Stimulated activated CD4-positive, alpha-beta T cell treated with anti-CD3 and anti-CD28 coated beads, Interleukin-4, amount 100 ng/mL, for 4 hours (primary cell): Measurements from ENCODE around the gene EFNA5.
"Not testable (repeated sequence)": the region's sequence is repeated elsewhere in the genome, so short reads cannot be mapped to it uniquely, and the experiment has no call there.

ENCODE experiments used
- DNase-seq, 2 experiments: peaks; one replicate each; pipeline ENCODE4 v3.0.0-alpha.2; 2020

The EFNA5 gene

GRCh38 chr5:107474716-107475489, 195.8 kb downstream of the EFNA5 start:
- no peak for DNase-seq

GRCh38 chr5:107474361-107474715, 196.4 kb downstream of the EFNA5 start:
- DNase-seq: no peak

DNA sequence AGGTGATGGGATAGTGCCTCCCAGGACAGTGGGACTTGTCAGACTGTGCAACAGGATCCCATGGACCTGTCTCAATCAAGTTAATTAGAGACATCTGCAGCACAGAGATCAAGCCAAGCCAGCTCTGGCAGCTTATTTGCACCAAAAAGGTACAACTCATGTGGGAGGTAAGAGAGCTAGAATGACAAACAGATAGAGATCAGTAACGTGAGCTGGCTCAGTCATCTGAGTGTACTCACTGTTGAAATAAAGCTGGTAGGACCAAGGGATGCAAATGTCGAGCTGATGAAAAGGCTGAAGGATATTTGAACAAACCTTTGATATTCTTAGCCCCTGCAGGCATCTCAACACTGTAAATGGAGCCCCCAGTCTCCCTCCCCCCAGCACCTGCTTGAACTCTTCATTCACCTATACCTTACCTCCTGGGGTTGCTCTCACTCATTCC, 198.1 kb downstream of the EFNA5 start:
- no peak for DNase-seq

DNA sequence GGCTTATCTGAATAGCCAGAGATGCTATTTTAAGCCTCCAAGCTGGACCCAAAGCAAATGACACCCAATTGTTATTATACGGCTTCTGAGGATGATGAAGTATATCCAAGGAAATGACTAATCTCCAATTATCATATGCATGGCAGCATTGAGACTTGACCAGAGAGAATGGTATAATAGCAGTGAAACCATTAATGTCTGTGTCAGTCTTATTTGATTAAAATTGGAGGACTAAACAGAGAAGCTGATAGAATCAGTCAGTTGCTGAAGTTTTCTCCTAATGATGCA, 200.5 kb downstream of the EFNA5 start:
- no peak for DNase-seq

GRCh38 chr5:107469485-107470294, 201.0 kb downstream of the EFNA5 start:
- no peak for DNase-seq

DNA sequence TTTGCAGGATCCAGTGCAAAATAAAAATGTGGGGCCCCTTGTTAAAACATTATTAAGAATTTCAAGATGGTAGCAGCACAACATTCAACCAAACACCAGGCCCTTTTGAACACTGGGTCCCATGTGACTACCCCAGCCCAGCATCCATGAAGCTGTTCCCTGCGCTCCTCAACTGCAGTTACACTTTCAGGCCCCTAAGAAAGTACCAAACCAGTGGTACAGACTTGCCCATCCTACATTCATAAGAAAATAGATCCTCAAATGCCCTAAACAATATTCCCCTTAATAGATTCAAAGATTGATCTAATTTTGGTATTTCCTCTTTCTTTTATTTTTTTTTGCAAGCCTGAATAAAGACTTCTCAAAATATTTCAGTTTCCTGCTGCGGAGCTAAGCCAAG, 201.7 kb downstream of the EFNA5 start:
- DNase-seq: no peak

DNA sequence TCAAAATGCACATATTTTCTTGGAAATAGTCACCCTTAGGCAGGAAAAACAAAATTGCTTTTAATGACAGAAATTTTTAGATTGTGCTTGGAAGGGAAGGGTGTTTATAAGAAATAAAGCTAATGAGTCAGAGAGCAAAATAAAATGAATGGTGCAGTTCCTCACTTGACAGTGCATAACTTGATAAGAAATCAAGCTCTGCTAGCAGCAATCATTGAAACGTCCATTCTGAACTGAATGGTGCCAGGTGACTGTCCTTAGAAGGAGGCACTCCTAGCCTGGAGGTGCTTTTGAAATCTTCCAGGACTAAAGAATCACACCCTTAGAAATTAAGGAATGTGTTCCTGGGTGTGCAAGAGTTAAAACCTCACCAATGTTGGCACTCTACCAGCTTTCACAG, 202.5 kb downstream of the EFNA5 start:
- no peak for DNase-seq

DNA sequence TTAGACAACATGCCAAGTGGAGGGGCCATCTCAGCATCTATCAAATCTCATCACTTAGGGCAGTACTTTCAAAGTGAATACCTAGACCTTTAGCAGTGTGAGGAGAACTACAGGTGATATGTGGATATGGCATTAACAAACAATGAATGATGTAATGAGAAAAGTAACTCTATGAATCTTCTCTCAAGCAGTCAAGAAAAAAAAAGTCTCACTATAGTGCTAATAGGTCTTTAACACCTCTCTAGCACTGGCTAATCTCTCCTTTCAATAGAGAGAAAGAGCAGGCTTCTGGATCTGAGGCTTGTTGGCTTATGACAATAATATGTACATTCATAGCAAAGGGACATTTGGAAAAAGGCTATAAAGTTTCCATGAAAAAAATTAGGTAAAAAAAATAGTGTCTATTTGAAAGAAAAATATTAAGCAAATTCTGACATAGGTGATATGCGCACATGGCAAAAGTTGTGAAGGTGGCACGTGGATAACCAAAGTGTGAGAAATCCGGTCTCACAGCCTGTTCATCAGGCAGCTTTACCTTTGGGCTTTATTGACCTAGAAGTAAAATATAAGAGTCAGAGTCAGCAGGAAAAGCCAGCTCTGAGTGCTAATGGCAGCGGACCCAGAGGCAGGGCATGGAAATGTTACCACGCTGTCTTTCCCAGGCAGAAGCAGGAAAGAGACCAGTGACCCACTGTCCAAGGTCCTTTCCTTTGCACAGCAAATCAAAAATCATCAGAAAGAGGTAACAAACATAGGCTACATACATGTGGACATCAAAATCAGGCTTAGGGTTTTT, 203.4 kb downstream of the EFNA5 start:
- DNase-seq: no peak

- no peak for DNase-seq
Measured at GRCh38 chr5:107466233-107466769, 204.4 kb downstream of the EFNA5 start.

- no peak for DNase-seq
Measured at GRCh38 chr5:107464876-107465275, 205.9 kb downstream of the EFNA5 start.

DNA sequence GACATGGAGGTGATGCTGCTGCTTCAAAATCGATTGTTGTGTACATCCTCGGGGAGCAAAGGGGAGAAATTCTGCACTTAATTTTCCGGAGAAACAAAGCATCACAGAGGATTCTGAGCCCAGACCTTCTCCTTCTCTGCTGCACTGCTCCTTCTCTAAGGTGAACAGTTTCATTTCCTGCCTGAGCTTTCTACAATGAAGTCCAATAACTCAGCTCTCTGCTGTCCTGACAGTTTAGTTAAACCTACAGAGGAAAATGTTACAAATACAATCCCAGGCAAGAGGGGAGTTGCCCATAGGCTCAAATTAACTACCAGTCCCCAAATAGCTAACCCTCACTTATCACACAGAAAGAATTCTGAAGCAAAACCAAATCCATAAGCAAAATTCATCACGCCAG, 206.3 kb downstream of the EFNA5 start:
- DNase-seq: no peak

- no peak for DNase-seq
Measured at GRCh38 chr5:107463731-107464130, 207.0 kb downstream of the EFNA5 start.

DNA sequence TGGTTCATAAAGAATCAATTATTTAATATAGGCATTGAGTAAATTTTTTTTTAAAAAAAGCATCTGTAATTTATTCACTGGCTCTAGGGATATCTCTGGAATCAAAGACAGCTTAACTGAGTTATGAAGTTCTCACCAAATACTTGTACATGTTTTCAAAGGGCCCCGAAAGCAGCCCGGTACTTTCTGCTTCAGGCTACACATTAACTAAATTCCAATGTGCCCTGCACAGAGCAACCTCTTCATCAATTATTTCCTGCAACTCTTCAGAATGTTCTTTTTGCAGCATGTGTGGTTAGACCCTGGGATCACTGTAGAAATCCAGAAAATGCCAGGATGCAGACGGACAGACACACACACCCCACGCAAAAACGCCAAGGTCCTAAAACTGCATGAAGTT, 209.0 kb downstream of the EFNA5 start:
- no peak for DNase-seq

DNA sequence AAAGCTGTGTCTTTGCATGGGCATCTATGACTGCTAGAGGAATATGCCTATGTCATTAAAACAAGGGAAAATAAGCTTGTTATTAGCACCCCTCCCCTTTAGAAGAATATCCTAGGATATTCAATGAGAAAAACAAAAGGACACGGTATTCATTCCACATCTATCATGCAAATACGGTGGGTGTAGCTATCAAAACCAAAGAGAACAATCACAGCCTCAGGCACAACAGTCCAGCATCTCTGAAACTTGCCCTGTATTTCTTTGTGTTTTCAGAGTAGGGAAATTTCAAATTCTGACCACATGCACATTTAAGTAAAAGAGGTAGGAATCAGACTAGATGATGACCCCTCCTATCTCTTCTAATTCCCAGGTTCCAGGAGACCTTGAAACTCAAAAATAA, 209.9 kb downstream of the EFNA5 start:
- no peak for DNase-seq

GRCh38 chr5:107459605-107460004, 211.1 kb downstream of the EFNA5 start:
- no peak for DNase-seq

GRCh38 chr5:107458322-107458721, 212.4 kb downstream of the EFNA5 start:
- DNase-seq: no peak

GRCh38 chr5:107457881-107458280, 212.9 kb downstream of the EFNA5 start:
- no peak for DNase-seq

- no peak for DNase-seq
Measured at GRCh38 chr5:107457138-107457537, 213.6 kb downstream of the EFNA5 start.

DNA sequence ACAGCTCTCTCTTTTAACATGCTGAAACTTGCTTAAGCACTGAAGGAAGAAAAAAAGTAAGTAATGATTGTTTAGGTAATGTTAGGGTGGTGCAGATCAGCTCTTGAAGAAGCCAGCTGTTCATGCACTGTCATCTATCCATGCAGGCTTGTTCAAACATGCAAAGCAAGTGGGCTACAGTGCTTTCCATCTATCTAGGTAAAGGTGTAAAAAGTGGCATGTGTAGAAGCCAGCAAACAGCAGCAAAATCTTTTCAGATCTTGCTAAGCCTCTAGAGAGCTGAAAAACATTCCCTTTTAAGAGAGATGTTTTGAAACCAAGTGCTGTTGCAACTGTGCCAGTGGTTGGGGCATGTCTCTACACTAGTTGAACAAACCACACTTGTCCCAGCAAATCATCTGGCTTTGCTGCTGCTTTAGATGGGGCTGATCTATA, 214.4 kb downstream of the EFNA5 start:
- no peak for DNase-seq

DNA sequence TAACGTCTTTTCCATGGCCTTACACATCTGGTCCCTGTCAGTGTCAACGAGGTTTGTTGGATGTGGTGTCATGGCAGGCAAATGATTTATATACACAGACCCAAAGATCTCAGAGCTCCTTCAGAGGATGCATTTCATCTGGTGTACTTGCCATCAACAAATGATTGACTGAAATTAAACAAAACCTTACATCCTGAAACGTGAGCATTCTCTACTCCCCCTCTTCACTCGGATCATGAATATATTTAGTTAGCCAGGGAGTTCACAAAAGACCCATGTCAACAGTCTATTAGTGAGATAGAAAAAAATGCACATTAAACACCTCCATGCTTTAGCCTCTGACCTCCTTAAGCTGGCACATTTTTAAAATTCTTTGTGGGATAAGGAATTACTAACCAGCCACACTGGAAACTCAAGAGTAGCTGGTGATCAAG, 215.6 kb downstream of the EFNA5 start:
- no peak for DNase-seq

DNA sequence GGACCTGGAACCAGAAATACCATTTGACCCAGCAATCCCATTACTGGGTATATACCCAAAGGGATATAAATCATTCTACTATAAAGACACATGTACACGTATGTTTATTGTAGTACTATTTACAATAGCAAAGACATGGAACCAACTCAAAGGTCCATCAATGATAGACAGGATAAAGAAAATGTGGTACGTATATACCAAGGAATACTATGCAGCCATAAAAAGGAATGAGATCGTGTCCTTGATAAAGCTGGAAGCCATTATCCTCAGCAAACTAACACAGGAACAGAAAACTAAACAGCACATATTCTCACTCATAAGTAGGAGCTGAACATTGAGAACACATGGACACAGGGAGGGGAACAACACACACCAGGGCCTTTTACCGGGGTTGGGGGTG, 218.9 kb downstream of the EFNA5 start:
- not testable (repeated sequence) for DNase-seq

DNA sequence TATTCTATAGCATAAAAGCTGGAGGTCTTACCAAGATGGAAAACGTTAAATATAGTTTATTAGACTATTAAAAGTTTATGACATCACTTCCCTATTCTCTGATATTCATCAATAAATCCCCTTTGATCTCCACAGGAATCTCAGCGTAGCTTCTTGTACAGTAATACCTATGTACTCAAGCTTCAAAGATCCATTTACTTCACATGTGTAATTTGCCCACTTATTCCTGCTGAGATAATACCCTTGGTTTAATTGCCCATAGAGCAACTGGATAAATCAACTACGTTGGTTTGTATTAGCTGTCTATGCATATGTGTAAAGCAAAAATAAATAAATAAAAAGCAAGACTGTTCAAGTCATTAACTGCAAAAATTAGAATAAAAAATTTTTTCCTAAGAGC, 219.7 kb downstream of the EFNA5 start:
- DNase-seq: no peak

- no peak for DNase-seq
Measured at GRCh38 chr5:107450531-107450930, 220.2 kb downstream of the EFNA5 start.
